Testis (tissue), 2 donors: ENCODE results near the gene RXYLT1.

Experiments
- POLR2A ChIP-seq: fragments of 450-650 bp; IDR thresholded peaks from one replicate; pipeline ENCODE4 v1.6.1; 2017; ENCODE audit warnings: antibody characterized with exemption, mild to moderate bottlenecking, moderate library complexity
- TF ChIP-seq, protein P1 (sequence below), 3 experiments: fragments of 450-650 bp in 2 of 3; fragments of 200-600 bp in 1 of 3; sonication (generic) in 1 of 3; IDR thresholded peaks; one replicate each; pipeline ENCODE4 v1.5.1; 2016 to 2019; ENCODE audit warnings: antibody characterized with exemption in 3 of 3, mild to moderate bottlenecking in 2 of 3, moderate library complexity in 1 of 3

DNA sequence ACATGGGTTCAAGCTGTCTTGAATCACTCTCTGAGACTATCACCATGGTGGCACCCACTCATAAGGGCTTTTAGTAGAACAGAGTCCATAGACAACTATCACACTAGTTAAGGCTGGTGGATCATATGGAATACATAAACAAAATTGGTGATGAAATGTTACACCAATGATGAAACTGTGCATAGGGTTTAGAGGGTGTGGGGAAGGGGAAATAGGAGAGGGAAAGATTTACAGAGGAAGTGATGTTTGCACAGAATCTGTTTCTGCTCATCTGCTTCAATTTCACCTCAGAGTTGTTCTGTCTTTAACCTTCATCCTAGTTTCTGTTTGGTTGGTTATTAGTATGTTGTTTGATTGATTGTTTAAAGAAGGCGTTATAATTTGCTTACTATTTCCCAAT lies 2.4 kb upstream of the RXYLT1 start:
- TF ChIP-seq, protein P1, sequence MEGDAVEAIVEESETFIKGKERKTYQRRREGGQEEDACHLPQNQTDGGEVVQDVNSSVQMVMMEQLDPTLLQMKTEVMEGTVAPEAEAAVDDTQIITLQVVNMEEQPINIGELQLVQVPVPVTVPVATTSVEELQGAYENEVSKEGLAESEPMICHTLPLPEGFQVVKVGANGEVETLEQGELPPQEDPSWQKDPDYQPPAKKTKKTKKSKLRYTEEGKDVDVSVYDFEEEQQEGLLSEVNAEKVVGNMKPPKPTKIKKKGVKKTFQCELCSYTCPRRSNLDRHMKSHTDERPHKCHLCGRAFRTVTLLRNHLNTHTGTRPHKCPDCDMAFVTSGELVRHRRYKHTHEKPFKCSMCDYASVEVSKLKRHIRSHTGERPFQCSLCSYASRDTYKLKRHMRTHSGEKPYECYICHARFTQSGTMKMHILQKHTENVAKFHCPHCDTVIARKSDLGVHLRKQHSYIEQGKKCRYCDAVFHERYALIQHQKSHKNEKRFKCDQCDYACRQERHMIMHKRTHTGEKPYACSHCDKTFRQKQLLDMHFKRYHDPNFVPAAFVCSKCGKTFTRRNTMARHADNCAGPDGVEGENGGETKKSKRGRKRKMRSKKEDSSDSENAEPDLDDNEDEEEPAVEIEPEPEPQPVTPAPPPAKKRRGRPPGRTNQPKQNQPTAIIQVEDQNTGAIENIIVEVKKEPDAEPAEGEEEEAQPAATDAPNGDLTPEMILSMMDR (IDR thresholded peaks at IDR 0.05), result no peak
- TF ChIP-seq POLR2A, result no peak
